GM12878 (cell line): ENCODE data around the gene LRGUK. TPM values are rescaled to one million over a fixed set of nuclear protein-coding genes. Genes with fewer than 3 reads are reported as not detected.
"Not testable (repeated sequence)": the region's sequence is repeated elsewhere in the genome, so short reads cannot be mapped to it uniquely, and the experiment has no call there.

Experiments
- ATAC-seq: fragments of 200-7000 bp; cut with Tn5 transposase; 3 replicates; pipeline ENCODE4 v1.9.1; 2020; ENCODE audit warnings: mild to moderate bottlenecking, moderate library complexity
- BruUV-seq: library from RNA; stranded (reverse); fragments of 400-500 nt; replicated peaks from 2 replicates; lab custom pipeline; 2021; lab: Mats Ljungman, UMichigan
- CTCF ChIA-PET: fragments of 300-600 bp; sonication (Branson Sonifier 250); formaldehyde crosslinking; extraction: SDS; loops from one replicate; lab custom pipeline; 2021; ENCODE audit warnings: inconsistent platforms; lab: Yijun Ruan, JAX
- POLR2A ChIA-PET: fragments of 350-600 bp; formaldehyde crosslinking; extraction: SDS; loops from one replicate; lab custom pipeline; 2021; ENCODE audit warnings: inconsistent platforms; lab: Charles Lee
- RAD21 ChIA-PET: fragments of 300-600 bp; sonication (Branson Sonifier 250); formaldehyde crosslinking; loops from one replicate; lab custom pipeline; 2023; ENCODE audit warnings: antibody characterized with exemption; ENCODE audit not compliant: unreplicated experiment; lab: Charles Lee
- SMC1A ChIA-PET: fragments of 300-600 bp; sonication (Branson Sonifier 250); formaldehyde crosslinking; loops from one replicate; lab custom pipeline; 2023; ENCODE audit not compliant: unreplicated experiment, uncharacterized antibody; lab: Charles Lee
- DNase-seq: peaks from one replicate; pipeline ENCODE4 v3.0.0-alpha.2; 2011; ENCODE audit warnings: low read depth, low spot score
- FAIRE-seq: peaks from 3 replicates; lab custom pipeline; 2011; peaks lifted over from hg19 to GRCh38; lab: Jason Lieb, UNC
- H2AFZ ChIP-seq: 2 replicates; pipeline ENCODE4 v1.6.0; 2011; ENCODE audit warnings: low read depth, low read length, control low read depth; ENCODE audit not compliant: control insufficient read depth
- H3K27ac ChIP-seq: 2 replicates; pipeline ENCODE4 v1.5.1; 2011; ENCODE audit warnings: control low read depth; ENCODE audit not compliant: control insufficient read depth, insufficient read depth
- H3K27me3 ChIP-seq, 2 experiments: replicated peaks in 1 of 2; 2 replicates each; pipeline versions ENCODE4 v1.6.0 to v1.6.1; 2011; ENCODE audit warnings: low read length in 1 of 2; ENCODE audit not compliant: control insufficient read depth in 2 of 2, insufficient read depth in 2 of 2
- H3K36me3 ChIP-seq, 2 experiments: 2 replicates each; pipeline ENCODE4 v1.5.1; 2011; ENCODE audit warnings: low read length in 1 of 2; ENCODE audit not compliant: control insufficient read depth in 2 of 2, insufficient read depth in 2 of 2
- H3K4me1 ChIP-seq: 2 replicates; pipeline ENCODE4 v1.6.1; 2011; ENCODE audit warnings: mild to moderate bottlenecking, low read length, moderate library complexity, mixed read lengths; ENCODE audit not compliant: control insufficient read depth, insufficient read depth
- H3K4me2 ChIP-seq: 2 replicates; pipeline ENCODE4 v1.6.0; 2011; ENCODE audit warnings: control low read depth; ENCODE audit not compliant: control insufficient read depth, insufficient read depth
- H3K4me3 ChIP-seq: fragments of 200-600 bp; sonication (generic); 2 replicates; pipeline ENCODE4 v1.5.1; 2016
- H3K79me2 ChIP-seq: 2 replicates; pipeline ENCODE4 v1.6.0; 2011; ENCODE audit warnings: low read length; ENCODE audit not compliant: control insufficient read depth, insufficient read depth
- H3K9ac ChIP-seq: 2 replicates; pipeline ENCODE4 v1.8.0; 2011; ENCODE audit warnings: low read length, control low read depth, mixed read lengths; ENCODE audit not compliant: control insufficient read depth, insufficient read depth
- H3K9me3 ChIP-seq: replicated peaks from 3 replicates; pipeline ENCODE4 v1.5.1; 2011; ENCODE audit warnings: mild to moderate bottlenecking, low read length; ENCODE audit not compliant: control insufficient read depth, insufficient read depth
- H4K20me1 ChIP-seq: 2 replicates; pipeline ENCODE4 v1.6.0; 2011; ENCODE audit not compliant: control insufficient read depth, insufficient read depth
- EGR1 ChIP-seq, 2 experiments: IDR thresholded peaks; 1 replicate in 1 of 2; 2 replicates in 1 of 2; pipeline ENCODE4 v1.6.1; 2011 to 2012; ENCODE audit warnings: low read depth in 2 of 2, low read length in 2 of 2, borderline replicate concordance in 1 of 2, mild to moderate bottlenecking in 1 of 2, moderate library complexity in 1 of 2
- NR2C2 ChIP-seq: IDR thresholded peaks from 2 replicates; pipeline ENCODE4 v1.6.1; 2011; ENCODE audit warnings: borderline replicate concordance, low read depth; ENCODE audit not compliant: control insufficient read depth, insufficient read length
- NRF1 ChIP-seq: conservative IDR thresholded peaks from 2 replicates; pipeline ENCODE4 v1.6.1; 2011; ENCODE audit warnings: mild to moderate bottlenecking, low read depth, low read length, improper control_type of control experiment
- RAD21 ChIP-seq: IDR thresholded peaks from 2 replicates; pipeline ENCODE4 v1.6.1; 2011; ENCODE audit warnings: mild to moderate bottlenecking, low read depth, low read length, moderate library complexity; ENCODE audit not compliant: insufficient read depth
- RAD51 ChIP-seq: fragments of 450-650 bp; IDR thresholded peaks from 2 replicates; pipeline ENCODE4 v1.6.1; 2016; ENCODE audit warnings: moderate library complexity, mild to moderate bottlenecking, inconsistent platforms
- RCOR1 ChIP-seq: conservative IDR thresholded peaks from 2 replicates; pipeline ENCODE4 v1.6.1; 2012; ENCODE audit warnings: low read depth, low read length, improper control_type of control experiment
- RFX5 ChIP-seq: IDR thresholded peaks from 2 replicates; pipeline ENCODE4 v1.6.1; 2011; ENCODE audit warnings: low read depth, low read length, improper control_type of control experiment
- ZNF24 ChIP-seq: fragments of 450-650 bp; IDR thresholded peaks from 2 replicates; pipeline ENCODE4 v1.6.1; 2017; ENCODE audit warnings: antibody characterized with exemption, mild to moderate bottlenecking
- WGBS: methylation state at CpG from one replicate; pipeline ENCODE4 v1.1.6; 2016; ENCODE audit warnings: low lambda C conversion rate; ENCODE audit not compliant: insufficient replicate concordance, insufficient coverage; ENCODE audit errors: missing lambda C conversion rate; 5-methylcytosine and 5-hydroxymethylcytosine counted together
- in situ Hi-C: fragments of 300-500 bp; cut with MboI; formaldehyde crosslinking; loops from 9 replicates; pipeline ENCODE4 v1.14.3; 2018; ENCODE audit warnings: mixed read lengths
- intact Hi-C: fragments of 100-400 bp; cut with micrococcal nuclease; formaldehyde crosslinking; loops from one replicate; pipeline ENCODE4 v1.14.2; 2022; ENCODE audit not compliant: unreplicated experiment
- polyA plus RNA-seq, 11 experiments: library from polyadenylated mRNA; depleted of rRNA in 4 of 11; unstranded in 6 of 11; stranded (reverse) in 5 of 11; fragments of >200 nt; fragmentation: Nextera tagmentation in 4 of 11; fragmentation: Illumina TruSeq in 1 of 11; extraction: Ambion mirVana in 4 of 11; extraction: Trizol in 1 of 11; gene quantifications; 1 replicate in 1 of 11; 2 replicates in 10 of 11; pipeline versions ENCODE4 v1.2.1 to v1.2.3, GENCODE V29; 2011 to 2016; ENCODE audit warnings: inconsistent platforms in 2 of 11, missing spikeins in 2 of 11, low read depth in 1 of 11
- total RNA-seq, 4 experiments: library from RNA; depleted of rRNA in 3 of 4; stranded (reverse); fragments of >200 nt in 3 of 4; fragmentation: Illumina TruSeq in 1 of 4; extraction: Trizol in 1 of 4; gene quantifications; 2 replicates each; pipeline versions ENCODE4 v1.2.1 to v1.2.3, GENCODE V29; 2013 to 2021
- TF ChIP-seq, protein P1 (sequence below): fragments of 450-650 bp; IDR thresholded peaks from 2 replicates; pipeline ENCODE4 v1.6.1; 2017; ENCODE audit warnings: mild to moderate bottlenecking, low read depth, inconsistent platforms; ENCODE audit not compliant: poor library complexity, severe bottlenecking

The LRGUK gene
- total and polyA plus RNA-seq, 10 of the 15 experiments (the other 5 are each of a cell fraction or from before 2014, with no cell fraction given): 0.04 to 0.14 (median 0.08) TPM; not detected in 3

DNA sequence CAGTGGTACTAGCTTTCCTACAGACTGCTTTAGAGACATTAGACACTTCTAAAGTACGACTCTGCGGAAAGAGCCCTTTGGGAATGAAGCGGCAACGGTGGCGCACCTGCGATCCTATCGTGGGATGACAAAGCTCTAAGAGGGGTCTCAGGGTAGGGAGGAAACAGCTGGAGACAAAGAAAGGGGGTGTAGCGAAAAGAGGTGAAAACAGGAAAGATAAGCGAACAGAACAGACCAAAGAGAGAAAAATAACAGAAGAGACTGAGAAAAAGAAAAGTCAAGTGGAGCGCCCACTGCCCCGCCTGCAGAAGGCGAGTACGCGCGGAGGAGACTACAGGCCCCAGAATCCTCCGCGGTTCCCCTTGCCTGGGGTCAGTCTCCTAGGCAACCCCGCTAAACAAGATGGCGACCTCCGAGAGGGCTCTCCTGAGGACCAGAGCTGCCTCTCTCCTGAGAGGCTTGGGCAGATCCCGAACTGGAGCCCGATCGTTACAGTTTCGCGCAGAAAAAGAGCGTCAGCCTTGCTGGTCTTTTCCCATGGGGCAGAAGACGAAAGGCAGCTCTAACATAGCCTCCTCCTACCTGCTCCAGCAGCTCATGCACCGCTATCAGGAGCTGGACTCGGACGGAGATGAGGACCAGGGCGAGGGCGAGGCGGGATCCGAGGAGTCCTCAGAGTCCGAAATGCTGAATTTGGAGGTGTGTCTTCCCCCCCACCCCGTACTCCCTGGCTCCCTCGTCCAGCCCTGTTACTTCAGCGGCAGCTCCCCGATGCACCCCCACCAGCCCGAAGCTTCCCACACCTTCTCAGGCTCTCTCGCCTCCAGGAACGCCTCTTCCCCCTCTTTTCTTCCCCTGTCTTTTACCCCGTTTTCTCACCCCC is at the start of gene LRGUK (continued):
- TF ChIP-seq EGR1 (IDR thresholded peaks at IDR 0.05; ENCODE audit: borderline replicate concordance in 1 of 2, low read depth in 2 of 2, low read length in 2 of 2) (no peak), NR2C2 (no peak)

DNA sequence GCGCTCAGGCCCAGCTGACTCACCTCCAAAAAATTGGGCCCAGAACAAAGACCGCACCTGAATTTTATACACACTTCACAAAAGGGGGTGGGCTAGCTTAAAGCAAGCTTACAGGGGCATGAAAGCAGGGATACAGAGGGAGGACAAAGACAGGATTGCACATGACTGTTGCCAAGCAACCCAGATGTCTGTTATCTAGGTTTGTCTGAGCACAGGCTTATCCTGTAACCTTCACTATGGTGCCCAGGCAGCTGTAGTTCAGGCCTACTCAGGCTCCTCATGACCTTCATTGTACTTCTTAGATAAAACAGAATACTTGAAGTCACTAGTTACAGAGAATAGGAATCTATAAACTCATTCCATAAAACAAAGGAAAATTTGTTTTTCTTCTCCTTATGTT is 49.6 kb upstream of the LRGUK start:
- CTCF ChIA-PET: interaction anchor here (0.6 kb wide), 1 partner anchor 10 kb away, joined by 3 read pairs; no protein-coding TSS in a partner anchor
- H3K4me1 ChIP-seq, in situ Hi-C loops, H3K79me2 ChIP-seq, H3K9ac ChIP-seq, DNase-seq, H3K27me3 ChIP-seq, RAD21 ChIA-PET, H2AFZ ChIP-seq, POLR2A ChIA-PET, H3K27ac ChIP-seq, H3K9me3 ChIP-seq, FAIRE-seq, ATAC-seq, SMC1A ChIA-PET, H4K20me1 ChIP-seq, H3K36me3 ChIP-seq, H3K4me2 ChIP-seq, H3K4me3 ChIP-seq, intact Hi-C loops, BruUV-seq: not testable (repeated sequence)
- 86% methylated on average over 2 of the region's 2 CpGs for WGBS

DNA sequence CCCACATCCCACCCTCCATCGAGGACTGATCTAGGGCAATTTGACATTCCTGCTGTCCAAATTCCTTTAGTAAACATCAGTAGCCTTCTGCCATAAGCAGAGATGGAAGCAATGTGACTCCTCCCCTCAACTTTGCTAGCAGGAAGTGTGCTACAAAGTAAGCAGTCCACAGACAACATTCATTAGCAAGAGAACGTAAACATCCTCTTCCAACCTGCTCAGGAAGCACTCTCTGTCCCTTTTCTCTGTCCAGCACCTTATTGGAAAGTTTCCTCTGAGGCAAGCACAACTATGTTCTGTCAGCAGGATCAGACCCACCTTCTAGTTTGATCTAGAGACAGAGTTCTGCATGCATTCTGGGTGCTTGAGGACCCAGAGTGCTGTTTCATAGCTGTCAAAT is 48.1 kb upstream of the LRGUK start:
- DNase-seq (no peak), ATAC-seq (no peak), FAIRE-seq (no peak)
- no peaks in the 10 kb centered on the region for H3K4me1 ChIP-seq
- intact Hi-C loops (no loop called here), in situ Hi-C loops (no loop called here)
- no peak overlapping the region for H2AFZ ChIP-seq
- 79% methylated on average over 2 of the region's 2 CpGs for WGBS
- H3K27me3 ChIP-seq: no peaks in the 10 kb centered on the region
- no peak overlapping the region for H3K4me3 ChIP-seq
- H3K27ac ChIP-seq: no peak overlapping the region
- no peaks in the 10 kb centered on the region for H3K36me3 ChIP-seq
- no peaks in the 10 kb centered on the region for H4K20me1 ChIP-seq
- ChIA-PET CTCF (no interaction called here), POLR2A (no interaction called here), RAD21 (interaction anchor here (0.5 kb wide), 1 partner anchor 346 kb away, joined by 5 read pairs; no protein-coding TSS in a partner anchor), SMC1A (no interaction called here)
- H3K9me3 ChIP-seq: no peaks in the 10 kb centered on the region
- H3K9ac ChIP-seq: no peak overlapping the region
- BruUV-seq: no TSS peak
- no peaks in the 10 kb centered on the region for H3K79me2 ChIP-seq
- no peak overlapping the region for H3K4me2 ChIP-seq
- no peak for TF ChIP-seq RFX5
- no peak for TF ChIP-seq NRF1
- TF ChIP-seq, protein P1, sequence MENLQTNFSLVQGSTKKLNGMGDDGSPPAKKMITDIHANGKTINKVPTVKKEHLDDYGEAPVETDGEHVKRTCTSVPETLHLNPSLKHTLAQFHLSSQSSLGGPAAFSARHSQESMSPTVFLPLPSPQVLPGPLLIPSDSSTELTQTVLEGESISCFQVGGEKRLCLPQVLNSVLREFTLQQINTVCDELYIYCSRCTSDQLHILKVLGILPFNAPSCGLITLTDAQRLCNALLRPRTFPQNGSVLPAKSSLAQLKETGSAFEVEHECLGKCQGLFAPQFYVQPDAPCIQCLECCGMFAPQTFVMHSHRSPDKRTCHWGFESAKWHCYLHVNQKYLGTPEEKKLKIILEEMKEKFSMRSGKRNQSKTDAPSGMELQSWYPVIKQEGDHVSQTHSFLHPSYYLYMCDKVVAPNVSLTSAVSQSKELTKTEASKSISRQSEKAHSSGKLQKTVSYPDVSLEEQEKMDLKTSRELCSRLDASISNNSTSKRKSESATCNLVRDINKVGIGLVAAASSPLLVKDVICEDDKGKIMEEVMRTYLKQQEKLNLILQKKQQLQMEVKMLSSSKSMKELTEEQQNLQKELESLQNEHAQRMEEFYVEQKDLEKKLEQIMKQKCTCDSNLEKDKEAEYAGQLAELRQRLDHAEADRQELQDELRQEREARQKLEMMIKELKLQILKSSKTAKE: no peak
- TF ChIP-seq RCOR1: no peak
- no peak for TF ChIP-seq RAD21
- no peak for TF ChIP-seq RAD51
- no peak for TF ChIP-seq ZNF24
